Right lobe of liver (tissue), 6 donors: Measurements from ENCODE around the gene SCN5A. TPM values are rescaled to one million over a fixed set of nuclear protein-coding genes. Genes with fewer than 3 reads are reported as not detected.

Experiments used
- ATAC-seq, 4 donors: fragments of 200-7000 bp; cut with Tn5 transposase; one replicate each; pipeline ENCODE4 v1.9.1; 2020; ENCODE audit warnings: mild to moderate bottlenecking in 4 of 4, moderate library complexity in 4 of 4
- DNase-seq, 3 donors: peaks; one replicate each; pipeline ENCODE4 v3.0.0-alpha.2; 2020
- H3K27ac ChIP-seq, 3 donors: fragments of 200-600 bp; one replicate each; pipeline ENCODE4 v1.8.0; 2022
- H3K27me3 ChIP-seq, 2 donors: fragments of 200-600 bp; one replicate each; pipeline ENCODE4 v1.8.0; 2022
- H3K36me3 ChIP-seq, 4 donors: fragments of 200-600 bp; sonication (generic) in 1 of 4; one replicate each; pipeline versions ENCODE4 v1.5.1 to v1.8.0; 2017 to 2022; ENCODE audit warnings: control low read depth in 1 of 4
- H3K4me1 ChIP-seq, 4 donors: fragments of 200-600 bp; sonication (generic) in 1 of 4; one replicate each; pipeline versions ENCODE4 v1.5.1 to v1.8.0; 2017 to 2022; ENCODE audit warnings: control low read depth in 1 of 4
- H3K4me3 ChIP-seq, 3 donors: fragments of 200-600 bp; one replicate each; pipeline ENCODE4 v1.8.0; 2022
- H3K9me3 ChIP-seq, 4 donors: fragments of 200-600 bp; sonication (generic) in 1 of 4; one replicate each; pipeline versions ENCODE4 v1.5.1 to v1.8.0; 2017 to 2022; ENCODE audit warnings: control low read depth in 1 of 4
- POLR2A ChIP-seq: fragments of 450-650 bp; IDR thresholded peaks from one replicate; pipeline ENCODE4 v1.6.1; 2017; ENCODE audit warnings: antibody characterized with exemption, mild to moderate bottlenecking
- WGBS: methylation state at CpG from one replicate; pipeline ENCODE4 v1.1.6; 2018; ENCODE audit warnings: low coverage, low lambda C conversion rate; ENCODE audit not compliant: insufficient coverage; ENCODE audit errors: missing lambda C conversion rate; 5-methylcytosine and 5-hydroxymethylcytosine counted together
- intact Hi-C, 2 donors: fragments of 100-400 bp; cut with DNase I; formaldehyde crosslinking; loops; one replicate each; pipeline versions ENCODE4 v1.11.2 to v1.14.1; 2022
- total RNA-seq, 6 experiments: library from RNA; depleted of rRNA in 2 of 6; stranded (reverse); fragments of >200 nt in 2 of 6; fragmentation: NEBNext Ultra II Directional in 3 of 6; extraction: Animal tissue kit (Norgen Biotek cat#: 25700) in 3 of 6; gene quantifications; one replicate each; pipeline versions ENCODE4 v1.1.0 to v1.2.4, GENCODE V29; 2016 to 2023
- TF ChIP-seq, protein P1 (sequence below), 4 donors: fragments of 200-600 bp in 3 of 4; fragments of 450-650 bp in 1 of 4; IDR thresholded peaks; one replicate each; pipeline versions ENCODE4 v1.5.1 to v1.8.0; 2016 to 2022; ENCODE audit warnings: antibody characterized with exemption in 4 of 4, mild to moderate bottlenecking in 2 of 4
- donor health status: DM: no; HTN: yes; CAD: no.
- donor health status: DM: no; HTN: no; CAD: no.
- donor health status: DM: no; HTN: no; CAD: no.
- donor health status: DM: no; HTN: yes; CAD: no.
- donor health status: DM: no; HTN: yes; CAD: no.

The SCN5A gene
- total RNA-seq, 6 experiments from 2014 or later, result 0.02 TPM; not detected in 5

DNA sequence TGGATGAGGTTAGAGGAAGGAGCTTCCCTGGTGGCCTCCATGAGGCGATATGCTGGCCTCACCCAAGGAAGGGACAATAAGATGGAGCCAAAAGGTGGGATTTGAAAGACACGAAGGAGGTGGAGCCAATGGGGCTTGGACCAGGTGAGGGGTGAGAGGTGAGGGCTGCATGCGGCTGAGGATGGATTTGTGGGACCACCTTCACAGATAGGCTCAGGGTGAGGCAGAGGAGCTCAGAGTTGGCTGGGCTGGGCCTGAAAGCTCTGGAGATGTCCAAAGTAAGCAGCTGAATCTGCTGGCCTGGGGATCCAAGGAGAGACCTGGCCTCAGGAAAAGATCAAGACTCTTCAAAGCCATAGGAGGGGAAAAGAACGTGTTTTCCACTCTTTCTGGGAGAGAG lies 103.5 kb downstream of the SCN5A start:
- Histone ChIP-seq H3K27ac (no peak overlapping the region), H3K4me1 (no peaks in the 10 kb centered on the region), H3K27me3 (no peaks in the 10 kb centered on the region), H3K9me3 (no peaks in the 10 kb centered on the region), H3K36me3 (no peaks in the 10 kb centered on the region), H3K4me3 (no peak overlapping the region)
- intact Hi-C loops, result no loop called here
- TF ChIP-seq, protein P1, sequence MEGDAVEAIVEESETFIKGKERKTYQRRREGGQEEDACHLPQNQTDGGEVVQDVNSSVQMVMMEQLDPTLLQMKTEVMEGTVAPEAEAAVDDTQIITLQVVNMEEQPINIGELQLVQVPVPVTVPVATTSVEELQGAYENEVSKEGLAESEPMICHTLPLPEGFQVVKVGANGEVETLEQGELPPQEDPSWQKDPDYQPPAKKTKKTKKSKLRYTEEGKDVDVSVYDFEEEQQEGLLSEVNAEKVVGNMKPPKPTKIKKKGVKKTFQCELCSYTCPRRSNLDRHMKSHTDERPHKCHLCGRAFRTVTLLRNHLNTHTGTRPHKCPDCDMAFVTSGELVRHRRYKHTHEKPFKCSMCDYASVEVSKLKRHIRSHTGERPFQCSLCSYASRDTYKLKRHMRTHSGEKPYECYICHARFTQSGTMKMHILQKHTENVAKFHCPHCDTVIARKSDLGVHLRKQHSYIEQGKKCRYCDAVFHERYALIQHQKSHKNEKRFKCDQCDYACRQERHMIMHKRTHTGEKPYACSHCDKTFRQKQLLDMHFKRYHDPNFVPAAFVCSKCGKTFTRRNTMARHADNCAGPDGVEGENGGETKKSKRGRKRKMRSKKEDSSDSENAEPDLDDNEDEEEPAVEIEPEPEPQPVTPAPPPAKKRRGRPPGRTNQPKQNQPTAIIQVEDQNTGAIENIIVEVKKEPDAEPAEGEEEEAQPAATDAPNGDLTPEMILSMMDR (IDR thresholded peaks at IDR 0.05), result no peak
- no peak for TF ChIP-seq POLR2A
- 77% methylated on average over 4 of the region's 4 CpGs for WGBS
- DNase-seq (no peak), ATAC-seq (no peak)

DNA sequence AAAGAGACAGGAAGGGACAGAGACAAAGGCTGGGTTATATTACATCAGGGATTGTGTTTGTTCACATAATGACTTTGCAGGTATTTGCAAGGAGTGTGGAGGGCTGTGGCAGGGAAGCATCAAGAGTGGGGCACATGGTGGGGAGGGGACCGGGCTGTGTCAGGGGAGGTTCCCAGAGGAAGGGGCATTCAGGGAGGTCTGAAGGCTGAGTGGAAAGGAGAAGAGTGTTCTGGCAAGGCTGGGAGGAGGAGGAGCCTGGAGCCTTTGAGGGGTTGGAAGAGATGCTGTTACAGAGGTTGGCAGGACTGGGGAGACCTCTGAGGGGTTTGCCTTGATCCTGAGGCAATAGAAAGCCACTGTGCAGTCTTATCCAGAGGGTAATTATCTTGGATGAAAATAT lies 103.9 kb downstream of the SCN5A start:
- Histone ChIP-seq H3K36me3 (no peaks in the 10 kb centered on the region), H3K9me3 (no peaks in the 10 kb centered on the region), H3K27ac (no peak overlapping the region), H3K27me3 (no peaks in the 10 kb centered on the region), H3K4me3 (no peak overlapping the region), H3K4me1 (no peaks in the 10 kb centered on the region)
- WGBS, result no CpG with 5 or more reads among the region's 1 CpG
- intact Hi-C loops, result no loop called here
- ATAC-seq (no peak), DNase-seq (no peak)
- TF ChIP-seq POLR2A, result no peak
- TF ChIP-seq, protein P1 (IDR thresholded peaks at IDR 0.05), result no peak

DNA sequence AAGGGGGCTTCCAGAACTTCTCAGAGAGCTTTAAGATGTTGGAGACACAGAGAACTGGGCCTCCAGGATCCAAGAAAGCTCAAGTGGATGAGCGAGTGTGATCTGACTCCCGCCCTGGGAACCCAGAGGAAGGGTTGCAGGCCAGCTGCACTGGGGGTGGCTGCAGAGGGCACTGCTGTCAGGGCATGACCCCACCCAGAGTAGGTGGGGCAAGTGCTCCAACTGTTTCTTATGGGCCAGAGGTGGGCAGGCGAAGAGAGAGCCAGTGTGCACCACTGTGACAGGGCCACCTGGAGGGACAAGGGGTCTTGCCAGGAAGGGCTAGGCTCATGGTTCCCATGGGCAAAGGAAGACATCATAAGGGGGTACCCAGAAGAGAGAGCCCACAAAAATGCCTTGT lies 104.6 kb downstream of the SCN5A start:
- TF ChIP-seq POLR2A, result no peak
- TF ChIP-seq, protein P1 (IDR thresholded peaks at IDR 0.05), result no peak
- WGBS, result no CpG with 5 or more reads among the region's 3 CpGs
- no peak overlapping the region for H3K27ac ChIP-seq
- ATAC-seq, result no peak
- H3K27me3 ChIP-seq, result no peaks in the 10 kb centered on the region
- no peaks in the 10 kb centered on the region for H3K36me3 ChIP-seq
- no peaks in the 10 kb centered on the region for H3K4me1 ChIP-seq
- no peak overlapping the region for H3K4me3 ChIP-seq
- no peak for DNase-seq
- intact Hi-C loops, result no loop called here
- no peaks in the 10 kb centered on the region for H3K9me3 ChIP-seq

DNA sequence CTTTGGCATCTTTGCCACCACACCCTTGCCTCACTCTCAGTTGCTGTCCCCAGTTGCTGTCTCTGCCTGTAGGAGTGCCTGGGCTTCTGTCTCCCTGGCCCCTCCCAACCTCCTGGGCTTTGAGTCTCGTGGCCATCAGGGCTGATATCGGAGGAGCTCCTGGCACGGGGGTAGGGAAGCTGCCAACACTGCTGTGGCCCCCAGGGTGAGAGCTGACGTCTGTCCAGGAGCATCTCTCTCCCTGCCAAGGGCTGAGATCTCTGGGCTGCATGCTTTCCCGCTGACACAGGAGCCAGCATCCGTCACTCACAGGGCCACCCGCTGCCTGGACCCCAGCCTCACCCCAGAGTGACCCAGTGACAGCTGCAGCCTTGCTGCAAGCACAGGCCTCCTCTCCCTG lies 105.9 kb downstream of the SCN5A start:
- no peak overlapping the region for H3K4me3 ChIP-seq
- TF ChIP-seq POLR2A, result no peak
- TF ChIP-seq, protein P1 (IDR thresholded peaks at IDR 0.05), result no peak
- WGBS, result no CpG with 5 or more reads among the region's 7 CpGs
- H3K4me1 ChIP-seq, result no peaks in the 10 kb centered on the region
- no peaks in the 10 kb centered on the region for H3K36me3 ChIP-seq
- H3K27me3 ChIP-seq, result no peaks in the 10 kb centered on the region
- H3K9me3 ChIP-seq, result no peaks in the 10 kb centered on the region
- DNase-seq (no peak), ATAC-seq (no peak)
- intact Hi-C loops, result no loop called here
- no peak overlapping the region for H3K27ac ChIP-seq
